ENCODE data around the gene KCTD3.

GRCh38 chr1:215637041-215637573, 70.0 kb downstream of the KCTD3 start:
- TF ChIP-seq POLR2AphosphoS5 (IDR thresholded peaks at IDR 0.05; ENCODE audit: low read depth) (no peak), CTCF (IDR thresholded peaks at IDR 0.05; ENCODE audit: insufficient read depth, low read length) (no peak), REST (IDR thresholded peaks at IDR 0.05; ENCODE audit: insufficient replicate concordance, low read depth) (no peak), SPI1 (IDR thresholded peaks at IDR 0.05; ENCODE audit: borderline replicate concordance, low read depth) (no peak)

Measured in HL-60 (cell line).